Measurements from ENCODE around the gene SQSTM1.

- no peak for TF ChIP-seq EP300 (IDR thresholded peaks at IDR 0.05; ENCODE audit: low read length)
- TF ChIP-seq PATZ1 (CRISPR knock-in tag; IDR thresholded peaks at IDR 0.05; ENCODE audit: borderline replicate concordance) = no peak
- TF ChIP-seq FOSL1 (tag; conservative IDR thresholded peaks at IDR 0.05) = no peak
- no peak for TF ChIP-seq ZFPM2 (CRISPR knock-in tag; IDR thresholded peaks at IDR 0.05)
- TF ChIP-seq CBFB (CRISPR knock-in tag; IDR thresholded peaks at IDR 0.05) = no peak
- TF ChIP-seq FOXO4 (CRISPR knock-in tag; IDR thresholded peaks at IDR 0.05) = no peak
- TF ChIP-seq POLR2A (conservative IDR thresholded peaks at IDR 0.05) = no peak
- no peak for TF ChIP-seq MAX (CRISPR knock-in tag; IDR thresholded peaks at IDR 0.05)
Measured at GRCh38 chr5:179794575-179794974, 26.1 kb upstream of the SQSTM1 start.

Data from K562 (cell line).